Testis (tissue), 3 donors: Measurements from ENCODE around the gene SAP25. TPM values are rescaled to one million over a fixed set of nuclear protein-coding genes. Genes with fewer than 3 reads are reported as not detected.

Source experiments
- DNase-seq: peaks from one replicate; pipeline ENCODE4 v3.0.0-alpha.2; 2019
- H3K27ac ChIP-seq, 2 donors: fragments of 200-600 bp; sonication (generic); one replicate each; pipeline ENCODE4 v1.5.1; 2019
- H3K27me3 ChIP-seq: fragments of 200-600 bp; sonication (generic); one replicate; pipeline ENCODE4 v1.5.1; 2019
- H3K36me3 ChIP-seq: fragments of 200-600 bp; sonication (generic); one replicate; pipeline ENCODE4 v1.5.1; 2017; ENCODE audit warnings: low read depth; ENCODE audit errors: missing control alignments
- H3K4me1 ChIP-seq: fragments of 200-600 bp; sonication (generic); one replicate; pipeline ENCODE4 v1.5.1; 2019
- H3K4me3 ChIP-seq, 2 donors: fragments of 200-600 bp; sonication (generic); one replicate each; pipeline ENCODE4 v1.5.1; 2017 to 2019
- H3K9me3 ChIP-seq: fragments of 200-600 bp; sonication (generic); one replicate; pipeline ENCODE4 v1.5.1; 2017
- CTCF ChIP-seq, 3 experiments: fragments of 450-650 bp in 2 of 3; fragments of 200-600 bp in 1 of 3; sonication (generic) in 1 of 3; IDR thresholded peaks; one replicate each; pipeline ENCODE4 v1.5.1; 2016 to 2019; ENCODE audit warnings: antibody characterized with exemption in 3 of 3, mild to moderate bottlenecking in 2 of 3, moderate library complexity in 1 of 3
- POLR2A ChIP-seq: fragments of 450-650 bp; IDR thresholded peaks from one replicate; pipeline ENCODE4 v1.6.1; 2017; ENCODE audit warnings: antibody characterized with exemption, mild to moderate bottlenecking, moderate library complexity
- WGBS, 2 donors: methylation state at CpG; one replicate each; pipeline ENCODE4 v1.1.5; 2018; 5-methylcytosine and 5-hydroxymethylcytosine counted together
- intact Hi-C: fragments of 100-400 bp; cut with DNase I; formaldehyde crosslinking; loops from one replicate; pipeline ENCODE4 v1.15.1; 2023; ENCODE audit warnings: low total_unique reads
- polyA plus RNA-seq: library from polyadenylated mRNA; stranded (reverse); fragments of 350-450 nt; fragmentation: Illumina TruSeq; extraction: RNeasy Lipid Tissue Mini Kit (QIAGEN cat#74804); gene quantifications from one replicate; pipeline ENCODE4 v1.2.3, GENCODE V29; 2014; ENCODE audit warnings: low read depth, low replicate concordance; ENCODE audit not compliant: insufficient read depth
- total RNA-seq, 2 donors: library from RNA; depleted of rRNA; stranded (reverse); fragments of >200 nt; gene quantifications; one replicate each; pipeline ENCODE4 v1.2.3, GENCODE V29; 2016

SAP25 gene
- total and polyA plus RNA-seq, 3 donors from 2014 or later, result 28.4 to 30.3 (median 29.9) TPM

- intact Hi-C loops, result no loop called here
- Histone ChIP-seq H3K27me3 (no peaks in the 10 kb centered on the region), H3K4me3 (no peak overlapping the region), H3K36me3 (no peaks in the 10 kb centered on the region), H3K4me1 (peaks cover 27% of the 10 kb centered on the region), H3K27ac (no peak overlapping the region), H3K9me3 (no peaks in the 10 kb centered on the region)
- TF ChIP-seq CTCF (IDR thresholded peaks at IDR 0.05) (peak; percentile 91 to 97 (median 93)), POLR2A (no peak)
- peak; percentile 90 for DNase-seq
- 40 to 51% methylated on average over 9 to 12 of the region's 12 CpGs for WGBS, 2 donors
These were observed 9.8 kb downstream of the SAP25 start for GRCh38 chr7:100563809-100564400.

GRCh38 chr7:100563100-100563564, 10.6 kb downstream of the SAP25 start:
- Histone ChIP-seq H3K27ac (no peak overlapping the region), H3K27me3 (no peaks in the 10 kb centered on the region), H3K36me3 (no peaks in the 10 kb centered on the region), H3K4me1 (peaks cover 19% of the 10 kb centered on the region), H3K4me3 (no peak overlapping the region), H3K9me3 (no peaks in the 10 kb centered on the region)
- intact Hi-C loops, result no loop called here
- no peak for DNase-seq
- 94 to 95% methylated on average over 8 of the region's 8 CpGs for WGBS, 2 donors
- no peak for TF ChIP-seq POLR2A
- TF ChIP-seq CTCF (IDR thresholded peaks at IDR 0.05), result no peak

GRCh38 chr7:100562195-100563099, 11.3 kb downstream of the SAP25 start:
- Histone ChIP-seq H3K4me3 (no peak overlapping the region), H3K4me1 (peaks cover 12% of the 10 kb centered on the region), H3K27ac (no peak overlapping the region), H3K36me3 (no peaks in the 10 kb centered on the region), H3K27me3 (no peaks in the 10 kb centered on the region), H3K9me3 (no peaks in the 10 kb centered on the region)
- WGBS, 2 donors, result 88 to 89% methylated on average over 16 to 26 of the region's 26 CpGs
- TF ChIP-seq POLR2A (no peak), CTCF (IDR thresholded peaks at IDR 0.05) (no peak)
- intact Hi-C loops, result no loop called here
- no peak for DNase-seq

GRCh38 chr7:100561491-100562194, 12.1 kb downstream of the SAP25 start:
- H3K36me3 ChIP-seq, result no peaks in the 10 kb centered on the region
- H3K9me3 ChIP-seq, result no peaks in the 10 kb centered on the region
- no peak overlapping the region for H3K4me3 ChIP-seq
- H3K4me1 ChIP-seq, result peaks cover 4% of the 10 kb centered on the region
- TF ChIP-seq CTCF (IDR thresholded peaks at IDR 0.05) (no peak), POLR2A (no peak)
- WGBS, 2 donors, result 92% methylated on average over 12 of the region's 12 CpGs
- intact Hi-C loops, result no loop called here
- no peak for DNase-seq
- no peaks in the 10 kb centered on the region for H3K27me3 ChIP-seq
- no peak overlapping the region for H3K27ac ChIP-seq
